Ishikawa (cell line): Measurements from ENCODE around the gene P2RY2.

Experiments used
- CEBPB ChIP-seq: IDR thresholded peaks from 2 replicates; pipeline ENCODE4 v1.6.1; 2012
- RAD21 ChIP-seq: IDR thresholded peaks from 2 replicates; pipeline ENCODE4 v1.6.1; 2012; ENCODE audit warnings: low read depth
- TF ChIP-seq, protein P1 (sequence below): IDR thresholded peaks from 2 replicates; pipeline ENCODE4 v1.6.1; 2012; ENCODE audit warnings: low read depth, mild to moderate bottlenecking

DNA sequence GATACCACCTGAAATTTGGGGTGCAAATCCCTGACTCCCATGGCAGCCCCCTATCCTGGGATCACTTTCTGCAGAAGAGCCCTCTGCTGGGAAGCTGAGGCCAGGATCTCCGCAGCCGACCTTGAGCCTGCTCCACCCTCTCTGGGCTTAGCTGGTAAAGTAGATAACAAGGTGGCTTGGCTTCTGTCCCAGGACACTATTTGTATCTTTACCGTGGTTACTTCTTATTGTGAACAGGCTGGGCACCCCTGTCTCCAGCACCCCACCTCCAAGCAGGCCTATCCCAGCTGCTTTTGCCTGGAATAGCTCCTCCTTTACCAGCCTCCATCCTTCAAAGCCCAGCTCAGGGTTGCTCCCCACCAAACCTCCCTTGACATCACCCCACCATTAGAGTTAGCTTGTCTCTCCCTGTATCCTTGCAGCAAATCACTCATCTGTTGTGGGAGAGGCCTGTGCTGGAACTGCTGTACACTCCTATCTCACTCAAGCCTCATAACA, 35.2 kb upstream of the P2RY2 start:
- TF ChIP-seq, protein P1, sequence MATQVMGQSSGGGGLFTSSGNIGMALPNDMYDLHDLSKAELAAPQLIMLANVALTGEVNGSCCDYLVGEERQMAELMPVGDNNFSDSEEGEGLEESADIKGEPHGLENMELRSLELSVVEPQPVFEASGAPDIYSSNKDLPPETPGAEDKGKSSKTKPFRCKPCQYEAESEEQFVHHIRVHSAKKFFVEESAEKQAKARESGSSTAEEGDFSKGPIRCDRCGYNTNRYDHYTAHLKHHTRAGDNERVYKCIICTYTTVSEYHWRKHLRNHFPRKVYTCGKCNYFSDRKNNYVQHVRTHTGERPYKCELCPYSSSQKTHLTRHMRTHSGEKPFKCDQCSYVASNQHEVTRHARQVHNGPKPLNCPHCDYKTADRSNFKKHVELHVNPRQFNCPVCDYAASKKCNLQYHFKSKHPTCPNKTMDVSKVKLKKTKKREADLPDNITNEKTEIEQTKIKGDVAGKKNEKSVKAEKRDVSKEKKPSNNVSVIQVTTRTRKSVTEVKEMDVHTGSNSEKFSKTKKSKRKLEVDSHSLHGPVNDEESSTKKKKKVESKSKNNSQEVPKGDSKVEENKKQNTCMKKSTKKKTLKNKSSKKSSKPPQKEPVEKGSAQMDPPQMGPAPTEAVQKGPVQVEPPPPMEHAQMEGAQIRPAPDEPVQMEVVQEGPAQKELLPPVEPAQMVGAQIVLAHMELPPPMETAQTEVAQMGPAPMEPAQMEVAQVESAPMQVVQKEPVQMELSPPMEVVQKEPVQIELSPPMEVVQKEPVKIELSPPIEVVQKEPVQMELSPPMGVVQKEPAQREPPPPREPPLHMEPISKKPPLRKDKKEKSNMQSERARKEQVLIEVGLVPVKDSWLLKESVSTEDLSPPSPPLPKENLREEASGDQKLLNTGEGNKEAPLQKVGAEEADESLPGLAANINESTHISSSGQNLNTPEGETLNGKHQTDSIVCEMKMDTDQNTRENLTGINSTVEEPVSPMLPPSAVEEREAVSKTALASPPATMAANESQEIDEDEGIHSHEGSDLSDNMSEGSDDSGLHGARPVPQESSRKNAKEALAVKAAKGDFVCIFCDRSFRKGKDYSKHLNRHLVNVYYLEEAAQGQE: no peak
- TF ChIP-seq RAD21 (no peak), CEBPB (no peak)
